Loucy (cell line): ENCODE data around the gene GPBP1.
"Not testable (repeated sequence)": the region's sequence is repeated elsewhere in the genome, so short reads cannot be mapped to it uniquely, and the experiment has no call there.

Source experiments
- H2AFZ ChIP-seq: fragments of 200-600 bp; sonication (generic); 2 replicates; pipeline ENCODE4 v1.6.0; 2016; ENCODE audit warnings: antibody characterized with exemption, mild to moderate bottlenecking, low read length, moderate library complexity
- H3F3A ChIP-seq: fragments of 200-600 bp; 2 replicates; pipeline ENCODE4 v1.6.0; 2016; ENCODE audit warnings: antibody characterized with exemption, low read depth, mild to moderate bottlenecking
- H3K27me3 ChIP-seq: fragments of 200-600 bp; sonication (generic); 2 replicates; pipeline ENCODE4 v1.6.1; 2014; ENCODE audit warnings: low read length, mild to moderate bottlenecking; ENCODE audit not compliant: insufficient read depth, poor library complexity, severe bottlenecking
- H3K36me3 ChIP-seq: fragments of 200-600 bp; sonication (generic); 2 replicates; pipeline ENCODE4 v1.6.1; 2016; ENCODE audit warnings: low read length; ENCODE audit not compliant: insufficient read depth
- H3K4me1 ChIP-seq: fragments of 200-600 bp; sonication (generic); 2 replicates; pipeline ENCODE4 v1.5.1; 2014; ENCODE audit warnings: low read length, mild to moderate bottlenecking; ENCODE audit not compliant: insufficient read depth, poor library complexity, severe bottlenecking
- H3K4me2 ChIP-seq: fragments of 200-600 bp; sonication (generic); 2 replicates; pipeline ENCODE4 v1.6.0; 2014; ENCODE audit warnings: antibody characterized with exemption, low read length, low read depth, mild to moderate bottlenecking; ENCODE audit not compliant: poor library complexity, severe bottlenecking
- H3K4me3 ChIP-seq: fragments of 200-600 bp; sonication (generic); 2 replicates; pipeline ENCODE4 v1.5.1; 2014; ENCODE audit warnings: low read length, mild to moderate bottlenecking, mixed read lengths; ENCODE audit not compliant: poor library complexity, severe bottlenecking
- H3K79me2 ChIP-seq: fragments of 200-600 bp; sonication (generic); 2 replicates; pipeline ENCODE4 v1.6.1; 2014; ENCODE audit warnings: low read length; ENCODE audit not compliant: insufficient read depth
- H3K9ac ChIP-seq: fragments of 200-600 bp; sonication (generic); 2 replicates; pipeline ENCODE4 v1.6.0; 2014; ENCODE audit warnings: mild to moderate bottlenecking, low read depth, low read length, moderate library complexity; ENCODE audit not compliant: poor library complexity, severe bottlenecking
- H3K9me2 ChIP-seq: fragments of 200-600 bp; sonication (generic); replicated peaks from 2 replicates; pipeline ENCODE4 v1.6.1; 2016; ENCODE audit warnings: low read depth, low read length, mixed read lengths
- H3K9me3 ChIP-seq: fragments of 200-600 bp; sonication (generic); 2 replicates; pipeline ENCODE4 v1.6.1; 2014; ENCODE audit warnings: mild to moderate bottlenecking, antibody characterized with exemption, low read length, low read depth; ENCODE audit not compliant: insufficient read depth
- H4K20me1 ChIP-seq: fragments of 200-600 bp; sonication (generic); 2 replicates; pipeline ENCODE4 v1.6.0; 2014; ENCODE audit warnings: antibody characterized with exemption, low read length, mild to moderate bottlenecking; ENCODE audit not compliant: insufficient read depth, poor library complexity, severe bottlenecking
- EZH2phosphoT487 ChIP-seq: fragments of 200-600 bp; IDR thresholded peaks from 2 replicates; pipeline ENCODE4 v1.6.1; 2018; ENCODE audit warnings: antibody characterized with exemption, mild to moderate bottlenecking, moderate library complexity, borderline replicate concordance
- TF ChIP-seq, protein P1 (sequence below): fragments of 200-600 bp; sonication (generic); conservative IDR thresholded peaks from 2 replicates; pipeline ENCODE4 v1.5.1; 2014; ENCODE audit warnings: mild to moderate bottlenecking, antibody characterized with exemption, low read length

GPBP1 gene

DNA sequence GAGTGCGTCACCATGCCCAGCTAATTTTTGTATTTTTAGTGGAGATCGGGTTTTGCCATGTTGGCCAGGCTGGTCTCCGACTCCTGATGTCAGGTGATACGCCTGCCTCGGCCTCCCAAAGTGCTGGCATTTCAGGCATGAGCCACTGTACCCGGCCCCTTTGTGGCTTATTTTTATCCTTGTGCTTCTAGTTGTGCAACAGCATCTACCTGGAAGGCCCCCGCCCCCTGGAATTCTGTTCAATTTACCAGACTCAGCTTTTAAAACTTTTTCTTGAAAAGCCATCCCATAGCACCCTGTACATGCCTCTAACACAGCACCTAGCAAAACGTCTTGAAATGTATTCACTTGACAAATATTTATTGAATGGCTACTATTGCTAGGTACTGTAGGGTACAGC is 9.7 kb upstream of the GPBP1 start:
- H3F3A ChIP-seq, result no peaks in the 10 kb centered on the region
- TF ChIP-seq, protein P1, sequence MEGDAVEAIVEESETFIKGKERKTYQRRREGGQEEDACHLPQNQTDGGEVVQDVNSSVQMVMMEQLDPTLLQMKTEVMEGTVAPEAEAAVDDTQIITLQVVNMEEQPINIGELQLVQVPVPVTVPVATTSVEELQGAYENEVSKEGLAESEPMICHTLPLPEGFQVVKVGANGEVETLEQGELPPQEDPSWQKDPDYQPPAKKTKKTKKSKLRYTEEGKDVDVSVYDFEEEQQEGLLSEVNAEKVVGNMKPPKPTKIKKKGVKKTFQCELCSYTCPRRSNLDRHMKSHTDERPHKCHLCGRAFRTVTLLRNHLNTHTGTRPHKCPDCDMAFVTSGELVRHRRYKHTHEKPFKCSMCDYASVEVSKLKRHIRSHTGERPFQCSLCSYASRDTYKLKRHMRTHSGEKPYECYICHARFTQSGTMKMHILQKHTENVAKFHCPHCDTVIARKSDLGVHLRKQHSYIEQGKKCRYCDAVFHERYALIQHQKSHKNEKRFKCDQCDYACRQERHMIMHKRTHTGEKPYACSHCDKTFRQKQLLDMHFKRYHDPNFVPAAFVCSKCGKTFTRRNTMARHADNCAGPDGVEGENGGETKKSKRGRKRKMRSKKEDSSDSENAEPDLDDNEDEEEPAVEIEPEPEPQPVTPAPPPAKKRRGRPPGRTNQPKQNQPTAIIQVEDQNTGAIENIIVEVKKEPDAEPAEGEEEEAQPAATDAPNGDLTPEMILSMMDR, result no peak
- TF ChIP-seq EZH2phosphoT487, result no peak
- peaks cover 3% of the 10 kb centered on the region for H3K4me1 ChIP-seq
- no peak overlapping the region for H3K4me3 ChIP-seq
- no peaks in the 10 kb centered on the region for H3K79me2 ChIP-seq
- H3K4me2 ChIP-seq, result no peak overlapping the region
- no peak overlapping the region for H3K9ac ChIP-seq
- H3K36me3 ChIP-seq, result no peaks in the 10 kb centered on the region
- no peaks in the 10 kb centered on the region for H3K9me2 ChIP-seq
- H2AFZ ChIP-seq, result no peak overlapping the region
- no peaks in the 10 kb centered on the region for H4K20me1 ChIP-seq
- H3K27me3 ChIP-seq, result no peaks in the 10 kb centered on the region
- no peaks in the 10 kb centered on the region for H3K9me3 ChIP-seq

DNA sequence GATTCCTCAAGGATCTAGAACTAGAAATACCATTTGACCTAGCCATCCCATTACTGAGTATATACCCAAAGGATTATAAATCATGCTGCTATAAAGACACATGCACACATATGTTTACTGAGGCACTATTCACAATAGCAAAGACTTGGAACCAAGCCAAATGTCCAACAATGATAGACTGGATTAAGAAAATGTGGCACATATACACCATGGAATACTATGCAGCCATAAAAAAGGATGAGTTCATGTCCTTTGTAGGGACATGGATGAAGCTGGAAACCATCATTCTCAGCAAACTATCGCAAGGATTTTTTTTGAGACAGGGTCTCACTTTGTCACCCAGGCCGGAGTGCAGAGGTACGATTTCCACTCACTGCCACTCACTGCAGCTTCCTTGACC is 8.7 kb upstream of the GPBP1 start:
- H3K27me3 ChIP-seq, H4K20me1 ChIP-seq, H3K4me1 ChIP-seq, H3F3A ChIP-seq, H3K36me3 ChIP-seq, H3K79me2 ChIP-seq, H2AFZ ChIP-seq, H3K9ac ChIP-seq, H3K9me3 ChIP-seq, H3K9me2 ChIP-seq, H3K4me3 ChIP-seq, H3K4me2 ChIP-seq: not testable (repeated sequence)

DNA sequence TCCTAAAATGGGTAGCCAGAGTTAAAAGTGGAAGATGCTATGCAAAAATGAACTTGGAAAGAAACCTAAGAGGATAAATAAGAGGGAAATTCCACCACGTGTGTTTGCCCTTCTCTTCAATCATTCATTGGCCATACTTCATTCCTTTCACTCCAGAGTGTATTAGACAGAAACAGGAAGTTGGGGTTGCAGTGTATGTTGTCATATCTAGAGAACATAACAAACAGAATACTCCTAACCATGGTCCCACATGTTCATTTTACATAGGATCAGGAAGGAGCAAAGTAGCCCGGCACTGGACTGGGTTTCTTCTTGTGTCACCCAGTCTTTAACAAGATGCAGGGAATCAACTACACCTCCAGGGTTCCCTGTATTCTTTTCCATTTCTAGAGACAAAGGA is 7.6 kb upstream of the GPBP1 start:
- Histone ChIP-seq H4K20me1 (no peaks in the 10 kb centered on the region), H3K9ac (no peak overlapping the region), H3K4me2 (no peak overlapping the region), H3K36me3 (no peaks in the 10 kb centered on the region), H3K4me1 (peaks cover 3% of the 10 kb centered on the region), H3F3A (no peaks in the 10 kb centered on the region), H3K4me3 (no peak overlapping the region), H3K9me3 (no peaks in the 10 kb centered on the region), H2AFZ (peak overlapping the region; percentile 70), H3K27me3 (no peaks in the 10 kb centered on the region), H3K79me2 (no peaks in the 10 kb centered on the region), H3K9me2 (no peaks in the 10 kb centered on the region)
- no peak for TF ChIP-seq EZH2phosphoT487
- TF ChIP-seq, protein P1, result no peak

DNA sequence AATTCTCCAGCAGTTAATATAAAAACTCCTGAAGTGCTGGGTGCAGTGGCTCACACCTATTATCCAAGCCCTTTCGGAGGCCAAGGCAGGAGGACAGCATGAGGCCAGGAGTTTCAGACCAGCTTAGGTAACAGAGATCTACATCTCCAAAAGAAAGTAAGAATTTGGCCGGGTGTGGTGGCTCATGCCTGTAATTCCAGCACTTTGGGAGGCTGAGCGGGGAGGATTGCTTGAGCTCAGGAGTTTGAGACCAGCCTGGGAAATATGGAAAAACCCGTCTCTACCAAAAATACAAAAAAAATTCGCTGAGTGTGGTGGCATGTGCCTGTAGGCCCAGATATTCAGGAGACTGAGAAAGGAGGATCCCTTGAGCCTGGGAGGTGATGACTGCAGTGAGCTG is 6.7 kb upstream of the GPBP1 start:
- Histone ChIP-seq H3K36me3 (no peaks in the 10 kb centered on the region), H2AFZ (no peak overlapping the region), H3F3A (no peaks in the 10 kb centered on the region), H3K9ac (no peak overlapping the region), H3K9me2 (no peaks in the 10 kb centered on the region), H4K20me1 (no peaks in the 10 kb centered on the region), H3K27me3 (no peaks in the 10 kb centered on the region), H3K4me2 (no peak overlapping the region), H3K79me2 (0 out of 2 replicates have a peak, but pooled peaks cover under 1% of the 10 kb centered on the region), H3K4me1 (peaks cover 8% of the 10 kb centered on the region), H3K9me3 (no peaks in the 10 kb centered on the region), H3K4me3 (no peak overlapping the region)
- TF ChIP-seq EZH2phosphoT487, result no peak
- TF ChIP-seq, protein P1, result no peak

DNA sequence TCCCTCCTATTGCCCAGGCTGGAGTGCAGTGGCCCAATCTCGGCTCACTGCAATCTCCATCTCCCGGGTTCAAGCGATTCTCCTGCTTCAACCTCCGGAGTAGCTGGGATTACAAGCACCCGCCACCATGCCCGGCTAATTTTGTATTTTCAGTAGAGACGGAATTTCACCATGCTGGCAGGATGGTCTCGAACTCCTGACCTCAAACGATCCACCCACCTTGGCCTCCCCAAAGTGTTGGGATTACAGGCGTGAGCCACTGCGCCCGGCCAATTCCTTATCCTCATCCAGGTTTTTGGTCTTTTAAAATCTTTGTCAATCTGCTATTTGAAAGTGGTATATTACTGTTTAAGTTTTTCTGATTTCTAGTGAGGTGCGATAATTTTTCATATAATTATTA is 3.7 kb upstream of the GPBP1 start:
- H2AFZ ChIP-seq, H3K27me3 ChIP-seq, H3F3A ChIP-seq, H3K9me3 ChIP-seq, H3K4me2 ChIP-seq, H3K9ac ChIP-seq, H3K36me3 ChIP-seq, H3K4me3 ChIP-seq, H3K9me2 ChIP-seq: not testable (repeated sequence)
- Histone ChIP-seq H3K79me2 (peaks cover 16% of the 10 kb centered on the region), H3K4me1 (peaks cover 16% of the 10 kb centered on the region), H4K20me1 (peaks cover 11% of the 10 kb centered on the region)
